GM23338 (cell line): ENCODE results near the gene TSC22D1.

Experiments used
- POLR2AphosphoS5 ChIP-seq: IDR thresholded peaks from 2 replicates; pipeline ENCODE4 v1.6.1; 2016; ENCODE audit warnings: antibody characterized with exemption, low read depth
- TF ChIP-seq, protein P1 (sequence below), 2 experiments: fragments of 200-600 bp in 1 of 2; sonication (generic) in 1 of 2; conservative IDR thresholded peaks; 2 replicates each; pipeline versions ENCODE4 v1.5.1 to v1.6.1; 2016 to 2017; ENCODE audit warnings: antibody characterized with exemption in 2 of 2, low read depth in 2 of 2, mild to moderate bottlenecking in 2 of 2, moderate library complexity in 1 of 2

DNA sequence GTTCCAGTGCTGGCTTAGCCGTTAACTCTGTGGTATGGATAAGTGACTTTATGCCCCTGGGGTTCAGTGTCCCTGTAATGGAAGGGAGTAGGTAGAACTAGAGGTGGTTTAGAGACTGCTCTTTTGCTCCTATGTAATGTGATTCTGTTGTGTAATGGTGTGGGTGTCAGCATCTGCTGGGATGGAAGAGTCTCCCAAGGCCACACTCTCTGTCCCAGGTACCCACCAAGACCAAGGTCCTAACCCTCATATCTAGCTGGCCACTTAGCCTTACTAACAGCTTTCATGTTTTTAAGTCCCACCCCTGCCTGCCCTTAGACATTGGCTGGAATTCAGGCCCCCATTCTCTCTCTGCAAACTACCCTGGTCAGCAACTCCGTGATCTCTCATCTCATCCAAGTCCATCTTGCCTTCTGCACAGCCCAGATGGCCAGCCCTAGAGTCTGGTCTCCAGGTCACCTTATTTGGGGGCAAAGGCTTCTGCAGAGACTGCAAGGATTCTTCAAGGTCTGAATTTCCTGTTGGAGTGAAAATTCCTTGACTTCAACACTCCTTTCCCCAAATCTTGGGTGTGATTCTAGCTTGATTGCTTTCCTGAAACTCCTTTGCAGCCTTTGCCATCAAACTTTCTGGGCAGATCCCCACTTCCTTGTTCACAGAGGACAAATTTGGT is 154.1 kb downstream of the TSC22D1 start:
- TF ChIP-seq, protein P1, sequence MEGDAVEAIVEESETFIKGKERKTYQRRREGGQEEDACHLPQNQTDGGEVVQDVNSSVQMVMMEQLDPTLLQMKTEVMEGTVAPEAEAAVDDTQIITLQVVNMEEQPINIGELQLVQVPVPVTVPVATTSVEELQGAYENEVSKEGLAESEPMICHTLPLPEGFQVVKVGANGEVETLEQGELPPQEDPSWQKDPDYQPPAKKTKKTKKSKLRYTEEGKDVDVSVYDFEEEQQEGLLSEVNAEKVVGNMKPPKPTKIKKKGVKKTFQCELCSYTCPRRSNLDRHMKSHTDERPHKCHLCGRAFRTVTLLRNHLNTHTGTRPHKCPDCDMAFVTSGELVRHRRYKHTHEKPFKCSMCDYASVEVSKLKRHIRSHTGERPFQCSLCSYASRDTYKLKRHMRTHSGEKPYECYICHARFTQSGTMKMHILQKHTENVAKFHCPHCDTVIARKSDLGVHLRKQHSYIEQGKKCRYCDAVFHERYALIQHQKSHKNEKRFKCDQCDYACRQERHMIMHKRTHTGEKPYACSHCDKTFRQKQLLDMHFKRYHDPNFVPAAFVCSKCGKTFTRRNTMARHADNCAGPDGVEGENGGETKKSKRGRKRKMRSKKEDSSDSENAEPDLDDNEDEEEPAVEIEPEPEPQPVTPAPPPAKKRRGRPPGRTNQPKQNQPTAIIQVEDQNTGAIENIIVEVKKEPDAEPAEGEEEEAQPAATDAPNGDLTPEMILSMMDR (conservative IDR thresholded peaks at IDR 0.05; ENCODE audit: low read depth in 2 of 2): no peak
- TF ChIP-seq POLR2AphosphoS5: no peak
